HepG2 (cell line): Measurements from ENCODE around the gene C19orf73. TPM values are rescaled to one million over a fixed set of nuclear protein-coding genes. Genes with fewer than 3 reads are reported as not detected.
A peak's percentile ranks its signal among the peaks of the same experiment; 100 is the strongest.

Source experiments
- ATAC-seq: fragments of 200-7000 bp; cut with Tn5 transposase; 3 replicates; pipeline ENCODE4 v1.9.1; 2020; ENCODE audit warnings: mild to moderate bottlenecking, moderate library complexity
- BruUV-seq: library from RNA; stranded (reverse); fragments of 400-500 nt; replicated peaks from 2 replicates; lab custom pipeline; 2021; lab: Mats Ljungman, UMichigan
- CTCF ChIA-PET: fragments of 300-600 bp; formaldehyde crosslinking; extraction: SDS; loops from one replicate; lab custom pipeline; 2021; ENCODE audit warnings: low total read pairs, inconsistent platforms, low intra/inter-chr PET ratio; lab: Yijun Ruan, JAX
- POLR2A ChIA-PET: fragments of 350-600 bp; sonication (Branson Sonifier 250); formaldehyde crosslinking; loops from one replicate; lab custom pipeline; 2020; ENCODE audit warnings: antibody characterized with exemption, inconsistent platforms; lab: Yijun Ruan, JAX
- DNase-seq: peaks from one replicate; pipeline ENCODE4 v3.0.0-alpha.2; 2015; ENCODE audit warnings: low spot score
- FAIRE-seq: peaks from 3 replicates; lab custom pipeline; 2011; peaks lifted over from hg19 to GRCh38; lab: Jason Lieb, UNC
- H2AFZ ChIP-seq: one replicate; pipeline ENCODE4 v1.6.1; 2011; ENCODE audit warnings: low read length, inconsistent platforms
- H3K27ac ChIP-seq: fragments of 300-600 bp; 3 replicates; pipeline ENCODE4 v1.8.0; 2011; ENCODE audit warnings: mixed run types, mild to moderate bottlenecking, mixed read lengths, low read length, inconsistent platforms; ENCODE audit not compliant: insufficient read depth; ENCODE audit errors: extremely low read length
- H3K27me3 ChIP-seq, 2 experiments: fragments of 200-600 bp in 1 of 2; 2 replicates in 1 of 2; 3 replicates in 1 of 2; pipeline versions ENCODE4 v1.6.0 to v1.8.0; 2011; ENCODE audit warnings: low read length in 2 of 2, mild to moderate bottlenecking in 2 of 2, moderate library complexity in 2 of 2, inconsistent platforms in 1 of 2; ENCODE audit not compliant: insufficient read depth in 2 of 2, control insufficient read depth in 1 of 2
- H3K36me3 ChIP-seq, 2 experiments: fragments of 200-600 bp in 1 of 2; replicated peaks in 1 of 2; 2 replicates in 1 of 2; 3 replicates in 1 of 2; pipeline versions ENCODE4 v1.5.1 to v1.8.0; 2011; ENCODE audit warnings: low read length in 2 of 2, inconsistent platforms in 1 of 2; ENCODE audit not compliant: insufficient read depth in 2 of 2, control insufficient read depth in 1 of 2
- H3K4me1 ChIP-seq: 2 replicates; pipeline ENCODE4 v1.5.1; 2012; ENCODE audit warnings: low read length, inconsistent platforms; ENCODE audit not compliant: insufficient read depth
- H3K4me2 ChIP-seq: 2 replicates; pipeline ENCODE4 v1.6.0; 2011; ENCODE audit warnings: low read depth, low read length, inconsistent platforms
- H3K4me3 ChIP-seq, 3 experiments: fragments of 200-600 bp in 1 of 3; sonication (generic), shearing (Covaris generic) in 1 of 3; replicated peaks in 1 of 3; 2 replicates each; pipeline ENCODE4 v1.5.1; 2011 to 2016; ENCODE audit warnings: low read length in 3 of 3, inconsistent platforms in 2 of 3, low read depth in 2 of 3, mild to moderate bottlenecking in 2 of 3, control low read depth in 1 of 3, mixed read lengths in 1 of 3; ENCODE audit not compliant: insufficient read depth in 1 of 3
- H3K79me2 ChIP-seq: one replicate; pipeline ENCODE4 v1.6.1; 2011; ENCODE audit warnings: low read length, inconsistent platforms; ENCODE audit not compliant: insufficient read depth
- H3K9ac ChIP-seq: 2 replicates; pipeline ENCODE4 v1.6.0; 2011; ENCODE audit warnings: mild to moderate bottlenecking, low read depth, low read length, inconsistent platforms; ENCODE audit not compliant: insufficient read depth
- H3K9me3 ChIP-seq: 2 replicates; pipeline ENCODE4 v1.5.1; 2012; ENCODE audit warnings: mild to moderate bottlenecking, low read length
- H4K20me1 ChIP-seq: 2 replicates; pipeline ENCODE4 v1.6.0; 2011; ENCODE audit warnings: inconsistent platforms, mild to moderate bottlenecking, low read length, moderate library complexity; ENCODE audit not compliant: insufficient read depth
- ATF2 ChIP-seq: sonication (generic); formaldehyde crosslinking; IDR thresholded peaks from 2 replicates; pipeline ENCODE4 v1.4.0; 2020; ENCODE audit warnings: missing genetic modification reagents
- CSRNP1 ChIP-seq: sonication (generic); formaldehyde crosslinking; IDR thresholded peaks from 2 replicates; pipeline ENCODE4 v1.8.1; 2023; ENCODE audit warnings: mild to moderate bottlenecking, missing genetic modification reagents
- ETS1 ChIP-seq: sonication (generic); formaldehyde crosslinking; IDR thresholded peaks from 2 replicates; pipeline ENCODE4 v1.4.0; 2020; ENCODE audit warnings: missing genetic modification reagents
- FOXM1 ChIP-seq: sonication (generic); formaldehyde crosslinking; IDR thresholded peaks from 2 replicates; pipeline ENCODE4 v1.5.0; 2020; ENCODE audit warnings: missing genetic modification reagents
- KLF16 ChIP-seq, 2 experiments: sonication (generic) in 1 of 2; formaldehyde crosslinking in 1 of 2; IDR thresholded peaks; 2 replicates each; pipeline versions ENCODE4 v1.6.1 to v1.8.0; 2016 to 2023; ENCODE audit warnings: missing genetic modification reagents in 2 of 2, missing compliant biosample characterization in 1 of 2
- MTA1 ChIP-seq: sonication (generic); formaldehyde crosslinking; IDR thresholded peaks from 2 replicates; pipeline ENCODE4 v1.4.0; 2020; ENCODE audit warnings: missing genetic modification reagents, mild to moderate bottlenecking, borderline replicate concordance
- PBX3 ChIP-seq: sonication (generic); formaldehyde crosslinking; IDR thresholded peaks from 2 replicates; pipeline ENCODE4 v1.8.1; 2023; ENCODE audit warnings: missing genetic modification reagents, inconsistent platforms, borderline replicate concordance
- RARA ChIP-seq: IDR thresholded peaks from 2 replicates; pipeline ENCODE4 v1.6.1; 2016; ENCODE audit warnings: missing genetic modification reagents, missing compliant biosample characterization
- WGBS: methylation state at CpG from one replicate; pipeline ENCODE4 v1.1.6; 2017; ENCODE audit warnings: low lambda C conversion rate; 5-methylcytosine and 5-hydroxymethylcytosine counted together
- in situ Hi-C: cut with HindIII; loops from 2 replicates; pipeline ENCODE4 v1.10.0; 2017; ENCODE audit warnings: low pct_unique_long_range_greater_than_20kb; ENCODE audit not compliant: extremely low pct_ligation_motif_present
- intact Hi-C: fragments of 100-400 bp; cut with micrococcal nuclease; formaldehyde crosslinking; loops from one replicate; pipeline ENCODE4 v1.10.0; 2022; ENCODE audit not compliant: unreplicated experiment
- polyA plus RNA-seq, 8 experiments: library from polyadenylated mRNA; depleted of rRNA in 3 of 8; stranded (reverse) in 7 of 8; unstranded in 1 of 8; fragments of >200 nt; fragmentation: Illumina TruSeq in 4 of 8; extraction: Trizol in 4 of 8; gene quantifications; 2 replicates each; pipeline versions ENCODE4 v1.2.1 to v1.2.3, GENCODE V29; 2011 to 2016; ENCODE audit warnings: low read depth in 4 of 8, missing spikeins in 1 of 8, mixed read lengths in 1 of 8; ENCODE audit not compliant: insufficient read depth in 1 of 8
- total RNA-seq, 5 experiments: library from RNA; depleted of rRNA; stranded (reverse); fragments of >200 nt; fragmentation: Illumina TruSeq; extraction: Trizol; gene quantifications; 2 replicates each; pipeline ENCODE4 v1.2.3, GENCODE V29; 2016; ENCODE audit warnings: low read depth in 1 of 5

C19orf73 gene
- total and polyA plus RNA-seq, 2 of the 13 experiments (the other 11 are each of a cell fraction or from before 2014, with no cell fraction given): 1.4 to 1.5 TPM

GRCh38 chr19:49153167-49153809 lies 34.3 kb upstream of the C19orf73 start:
- Histone ChIP-seq H3K79me2 (no peaks in the 10 kb centered on the region), H3K36me3 (no peaks in the 10 kb centered on the region), H3K9ac (no peak overlapping the region), H3K4me1 (peaks cover 61% of the 10 kb centered on the region), H3K27ac (no peak overlapping the region), H3K27me3 (no peaks in the 10 kb centered on the region; a peak in 2 of 5 replicates), H3K9me3 (no peaks in the 10 kb centered on the region)
- no peak for DNase-seq
- BruUV-seq: no TSS peak
- ATAC-seq: no peak
- in situ Hi-C loops: loop anchor here (5.0 kb wide), 1 partner anchor 36 kb away; the partner anchor contains the start of genes C19orf73 and PPFIA3
- TF ChIP-seq MTA1 (CRISPR knock-in tag): no peak
- no peak for TF ChIP-seq RARA (CRISPR knock-in tag)
- TF ChIP-seq, all 625 proteins: peak for 0
- intact Hi-C loops: loop anchor here (10.0 kb wide), 1 partner anchor 52 kb away; no protein-coding TSS in a partner anchor
- Histone ChIP-seq H3K4me2 (no peak overlapping the region; the same call in 1 of the 2 replicates), H2AFZ (no peak overlapping the region), H4K20me1 (no peaks in the 10 kb centered on the region), H3K4me3 (no peak overlapping the region)
- ChIA-PET POLR2A (no interaction called here), CTCF (no interaction called here)
- 80% methylated on average over 10 of the region's 10 CpGs for WGBS
- no peak for FAIRE-seq

- BruUV-seq: no TSS peak
- peak overlapping the region in 1 of 3 experiments; percentile 27; a peak in 1 of 6 replicates for H3K4me3 ChIP-seq
- CTCF ChIA-PET: no interaction called here
- FAIRE-seq (no peak), ATAC-seq (no peak), DNase-seq (no peak)
- no peaks in the 10 kb centered on the region for H3K36me3 ChIP-seq
- H3K9me3 ChIP-seq: no peaks in the 10 kb centered on the region
- peaks cover 60% of the 10 kb centered on the region for H3K4me1 ChIP-seq
- WGBS: 20% methylated on average over 5 of the region's 10 CpGs
- in situ Hi-C loops (loop anchor here (5.0 kb wide), 1 partner anchor 35 kb away; the partner anchor contains the start of genes C19orf73 and PPFIA3), intact Hi-C loops (loop anchor here (10.0 kb wide), 1 partner anchor 53 kb away; no protein-coding TSS in a partner anchor)
- no peaks in the 10 kb centered on the region for H3K79me2 ChIP-seq
- peak overlapping the region; percentile 94 for H3K4me2 ChIP-seq
- POLR2A ChIA-PET: interaction anchor here (0.6 kb wide), 1 partner anchor 163 kb away, joined by 3 read pairs; no protein-coding TSS in a partner anchor
- H4K20me1 ChIP-seq: no peaks in the 10 kb centered on the region
- no peak overlapping the region for H3K27ac ChIP-seq
- no peak overlapping the region for H2AFZ ChIP-seq
- H3K9ac ChIP-seq: no peak overlapping the region
- no peaks in the 10 kb centered on the region; a peak in 2 of 5 replicates for H3K27me3 ChIP-seq
- TF ChIP-seq ATF2 (CRISPR knock-in tag) (no peak), PBX3 (CRISPR knock-in tag) (no peak), CSRNP1 (no peak), FOXM1 (CRISPR knock-in tag) (no peak), KLF16 (CRISPR knock-in tag; IDR thresholded peaks at IDR 0.05) (0 out of 4 replicates have a peak, but pooled peaks of 1 of the 2 experiments have one; percentile 0), ETS1 (CRISPR knock-in tag) (no peak)
These were observed 33.2 kb upstream of the C19orf73 start for GRCh38 chr19:49152119-49152550.
